Upper lobe of left lung (tissue), 4 donors: ENCODE measurements around the gene C1GALT1C1L.

Source experiments
- CTCF ChIP-seq, 6 experiments: fragments of 450-650 bp in 4 of 6; fragments of 200-600 bp in 2 of 6; sonication (generic) in 2 of 6; IDR thresholded peaks; one replicate each; pipeline ENCODE4 v1.5.1; 2016 to 2019; ENCODE audit warnings: antibody characterized with exemption in 6 of 6
- POLR2A ChIP-seq, 4 donors: fragments of 450-650 bp; IDR thresholded peaks; one replicate each; pipeline ENCODE4 v1.5.1; 2016 to 2017; ENCODE audit warnings: antibody characterized with exemption in 4 of 4, mild to moderate bottlenecking in 2 of 4

GRCh38 chr2:43714164-43714563 lies 37.9 kb upstream of the C1GALT1C1L start:
- no peak for TF ChIP-seq POLR2A (IDR thresholded peaks at IDR 0.05)
- TF ChIP-seq CTCF (IDR thresholded peaks at IDR 0.05): no peak
